Suprapubic skin (tissue), 4 donors: ENCODE measurements around the gene ACER3. TPM values are rescaled to one million over a fixed set of nuclear protein-coding genes. Genes with fewer than 3 reads are reported as not detected.

Experiments used
- DNase-seq, 2 donors: peaks; one replicate each; pipeline ENCODE4 v3.0.0-alpha.2; 2019; ENCODE audit warnings: low spot score in 2 of 2
- H3K27ac ChIP-seq: fragments of 200-600 bp; sonication (generic); one replicate; pipeline ENCODE4 v1.5.1; 2019
- H3K27me3 ChIP-seq: fragments of 200-600 bp; sonication (generic); one replicate; pipeline ENCODE4 v1.5.1; 2019
- H3K36me3 ChIP-seq: fragments of 200-600 bp; sonication (generic); one replicate; pipeline ENCODE4 v1.5.1; 2019
- H3K4me1 ChIP-seq: fragments of 200-600 bp; sonication (generic); one replicate; pipeline ENCODE4 v1.5.1; 2019
- H3K4me3 ChIP-seq: fragments of 200-600 bp; sonication (generic); one replicate; pipeline ENCODE4 v1.5.1; 2019; ENCODE audit warnings: mild to moderate bottlenecking
- H3K9me3 ChIP-seq: fragments of 200-600 bp; sonication (generic); one replicate; pipeline ENCODE4 v1.5.1; 2019
- EP300 ChIP-seq: sonication (generic); formaldehyde crosslinking; IDR thresholded peaks from one replicate; pipeline ENCODE4 v1.6.1; 2017; ENCODE audit warnings: antibody characterized with exemption
- POLR2A ChIP-seq, 2 donors: fragments of 450-650 bp; IDR thresholded peaks; one replicate each; pipeline ENCODE4 v1.6.1; 2017; ENCODE audit warnings: antibody characterized with exemption in 2 of 2, mild to moderate bottlenecking in 2 of 2, moderate library complexity in 2 of 2
- POLR2AphosphoS5 ChIP-seq, 3 donors: sonication (generic); formaldehyde crosslinking; IDR thresholded peaks; one replicate each; pipeline ENCODE4 v1.6.1; 2017; ENCODE audit warnings: antibody characterized with exemption in 3 of 3
- WGBS: methylation state at CpG from one replicate; pipeline ENCODE4 v1.1.5; 2018; 5-methylcytosine and 5-hydroxymethylcytosine counted together
- total RNA-seq, 4 donors: library from RNA; depleted of rRNA; stranded (reverse); fragments of >200 nt; gene quantifications; one replicate each; pipeline ENCODE4 v1.1.0, GENCODE V29; 2016
- TF ChIP-seq, protein P1 (sequence below), 2 donors: fragments of 200-600 bp in 1 of 2; fragments of 450-650 bp in 1 of 2; sonication (generic) in 1 of 2; IDR thresholded peaks; one replicate each; pipeline ENCODE4 v1.5.1; 2016 to 2019; ENCODE audit warnings: antibody characterized with exemption in 2 of 2, mild to moderate bottlenecking in 1 of 2, moderate library complexity in 1 of 2

ACER3 gene
- total RNA-seq, 4 donors from 2014 or later = 8.9 to 10.1 (median 9.5) TPM

GRCh38 chr11:76987203-76987602, 126.5 kb downstream of the ACER3 start:
- H3K27me3 ChIP-seq = no peaks in the 10 kb centered on the region
- H3K27ac ChIP-seq = no peak overlapping the region
- no peaks in the 10 kb centered on the region for H3K9me3 ChIP-seq
- H3K4me1 ChIP-seq = no peaks in the 10 kb centered on the region
- H3K4me3 ChIP-seq = no peak overlapping the region
- TF ChIP-seq POLR2A (IDR thresholded peaks at IDR 0.05) = no peak
- no peak for TF ChIP-seq POLR2AphosphoS5 (IDR thresholded peaks at IDR 0.05)
- TF ChIP-seq EP300 = no peak
- TF ChIP-seq, protein P1, sequence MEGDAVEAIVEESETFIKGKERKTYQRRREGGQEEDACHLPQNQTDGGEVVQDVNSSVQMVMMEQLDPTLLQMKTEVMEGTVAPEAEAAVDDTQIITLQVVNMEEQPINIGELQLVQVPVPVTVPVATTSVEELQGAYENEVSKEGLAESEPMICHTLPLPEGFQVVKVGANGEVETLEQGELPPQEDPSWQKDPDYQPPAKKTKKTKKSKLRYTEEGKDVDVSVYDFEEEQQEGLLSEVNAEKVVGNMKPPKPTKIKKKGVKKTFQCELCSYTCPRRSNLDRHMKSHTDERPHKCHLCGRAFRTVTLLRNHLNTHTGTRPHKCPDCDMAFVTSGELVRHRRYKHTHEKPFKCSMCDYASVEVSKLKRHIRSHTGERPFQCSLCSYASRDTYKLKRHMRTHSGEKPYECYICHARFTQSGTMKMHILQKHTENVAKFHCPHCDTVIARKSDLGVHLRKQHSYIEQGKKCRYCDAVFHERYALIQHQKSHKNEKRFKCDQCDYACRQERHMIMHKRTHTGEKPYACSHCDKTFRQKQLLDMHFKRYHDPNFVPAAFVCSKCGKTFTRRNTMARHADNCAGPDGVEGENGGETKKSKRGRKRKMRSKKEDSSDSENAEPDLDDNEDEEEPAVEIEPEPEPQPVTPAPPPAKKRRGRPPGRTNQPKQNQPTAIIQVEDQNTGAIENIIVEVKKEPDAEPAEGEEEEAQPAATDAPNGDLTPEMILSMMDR (IDR thresholded peaks at IDR 0.05) = no peak
- no peak for DNase-seq
- WGBS = 93% methylated on average over 1 of the region's 1 CpG
- H3K36me3 ChIP-seq = peaks cover 14% of the 10 kb centered on the region

GRCh38 chr11:76990628-76991027, 129.9 kb downstream of the ACER3 start:
- Histone ChIP-seq H3K27me3 (no peaks in the 10 kb centered on the region), H3K36me3 (peaks cover 21% of the 10 kb centered on the region), H3K27ac (no peak overlapping the region), H3K4me3 (no peak overlapping the region), H3K9me3 (no peaks in the 10 kb centered on the region), H3K4me1 (no peaks in the 10 kb centered on the region)
- no peak for DNase-seq
- TF ChIP-seq EP300 (no peak), POLR2A (IDR thresholded peaks at IDR 0.05) (no peak), POLR2AphosphoS5 (IDR thresholded peaks at IDR 0.05) (no peak)
- TF ChIP-seq, protein P1 (IDR thresholded peaks at IDR 0.05) = no peak
- 94% methylated on average over 1 of the region's 1 CpG for WGBS

- Histone ChIP-seq H3K4me3 (no peak overlapping the region), H3K27me3 (no peaks in the 10 kb centered on the region), H3K4me1 (no peaks in the 10 kb centered on the region), H3K36me3 (peaks cover 19% of the 10 kb centered on the region), H3K9me3 (no peaks in the 10 kb centered on the region), H3K27ac (no peak overlapping the region)
- DNase-seq = no peak
- no peak for TF ChIP-seq POLR2A (IDR thresholded peaks at IDR 0.05)
- TF ChIP-seq, protein P1 (IDR thresholded peaks at IDR 0.05) = no peak
- no peak for TF ChIP-seq EP300
- no peak for TF ChIP-seq POLR2AphosphoS5 (IDR thresholded peaks at IDR 0.05)
Observed at GRCh38 chr11:76995081-76995576, 134.4 kb downstream of the ACER3 start.

- 94% methylated on average over 1 of the region's 1 CpG for WGBS
- H3K27me3 ChIP-seq = no peaks in the 10 kb centered on the region
- H3K27ac ChIP-seq = no peak overlapping the region
- H3K36me3 ChIP-seq = peaks cover 15% of the 10 kb centered on the region
- H3K9me3 ChIP-seq = no peaks in the 10 kb centered on the region
- H3K4me1 ChIP-seq = no peaks in the 10 kb centered on the region
- H3K4me3 ChIP-seq = no peak overlapping the region
- TF ChIP-seq EP300 (no peak), POLR2A (IDR thresholded peaks at IDR 0.05) (no peak), POLR2AphosphoS5 (IDR thresholded peaks at IDR 0.05) (no peak)
- TF ChIP-seq, protein P1 (IDR thresholded peaks at IDR 0.05) = no peak
- DNase-seq = no peak
Observed at GRCh38 chr11:76997512-76997911, 136.8 kb downstream of the ACER3 start.

DNA sequence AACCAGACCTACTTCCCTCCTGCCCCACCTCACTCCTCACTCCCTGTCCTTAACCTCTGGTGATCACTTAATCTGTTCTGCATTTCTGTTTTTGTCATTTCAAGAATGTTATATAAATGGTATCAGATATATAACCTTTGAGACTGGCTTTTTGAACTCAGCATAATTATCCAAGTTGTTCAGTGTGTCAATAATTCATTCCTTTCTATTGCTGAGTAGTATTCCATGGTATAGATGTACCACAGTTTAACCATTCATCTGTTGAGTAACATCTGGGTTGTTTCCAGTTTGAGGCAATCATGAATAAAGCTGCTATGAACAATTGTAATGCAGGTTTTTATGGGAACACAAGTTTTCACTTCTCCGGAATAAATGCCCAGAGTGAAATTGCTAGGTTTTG, 138.9 kb downstream of the ACER3 start:
- Histone ChIP-seq H3K27ac (no peak overlapping the region), H3K4me3 (no peak overlapping the region), H3K27me3 (no peaks in the 10 kb centered on the region), H3K4me1 (no peaks in the 10 kb centered on the region), H3K9me3 (no peaks in the 10 kb centered on the region), H3K36me3 (peaks cover 7% of the 10 kb centered on the region)
- 100% methylated on average over 1 of the region's 1 CpG for WGBS
- TF ChIP-seq, protein P1 (IDR thresholded peaks at IDR 0.05) = no peak
- TF ChIP-seq POLR2AphosphoS5 (IDR thresholded peaks at IDR 0.05) (no peak), EP300 (no peak), POLR2A (IDR thresholded peaks at IDR 0.05) (no peak)
- DNase-seq = no peak
